ENCODE data around the gene GIMAP2. TPM values are rescaled to one million over a fixed set of nuclear protein-coding genes. Genes with fewer than 3 reads are reported as not detected.
A peak's percentile ranks its signal among the peaks of the same experiment; 100 is the strongest.

The GIMAP2 gene
- polyA plus RNA-seq: 1 to 10 TPM in 1 of 2 donors, under 1 TPM in 1; 0.90 to 2.1 TPM

- Histone ChIP-seq H3K4me3 (ENCODE audit: low read depth in 1 of 2, low read length in 2 of 2) (peak within 1 kb of the TSS; percentile 18 to 52), H3K27me3 (ENCODE audit: control insufficient read depth in 1 of 2, insufficient read depth in 2 of 2, low read length in 2 of 2) (no peaks in the 10 kb centered on the region), H3K36me3 (ENCODE audit: control insufficient read depth in 2 of 2, insufficient read depth in 2 of 2, low read length in 1 of 2) (peaks cover 0 to 3% of the 10 kb centered on the region in 2 donors), H3K9me3 (ENCODE audit: control insufficient read depth in 2 of 2, insufficient read depth in 1 of 2, low read depth in 1 of 2, low read length in 1 of 2) (peaks cover 3% of the 10 kb centered on the region in 2 donors), H3K27ac (ENCODE audit: low read depth in 2 of 2, low read length in 1 of 2) (peak within 1 kb of the TSS; percentile 65 to 71), H3K4me1 (ENCODE audit: control insufficient read depth in 2 of 2, insufficient read depth in 2 of 2, low read length in 1 of 2) (peaks cover 0 to 5% of the 10 kb centered on the region in 2 donors)
- 8 to 14% methylated on average over 6 of the region's 6 CpGs for WGBS, 2 donors
Measured at GRCh38 chr7:150685219-150686029, at the start of gene GIMAP2. TSS of gene GIMAP2 (plus strand) at chr7:150685706. CDS start at chr7:150687060, 1,354 bp downstream.

GRCh38 chr7:150641854-150642253 lies 43.7 kb upstream of the GIMAP2 start:
- Histone ChIP-seq H3K27me3 (ENCODE audit: control insufficient read depth in 1 of 2, insufficient read depth in 2 of 2, low read length in 2 of 2) (no peaks in the 10 kb centered on the region), H3K9me3 (ENCODE audit: control insufficient read depth in 2 of 2, insufficient read depth in 1 of 2, low read depth in 1 of 2, low read length in 1 of 2) (no peaks in the 10 kb centered on the region), H3K4me3 (ENCODE audit: low read depth in 1 of 2, low read length in 2 of 2) (no peak overlapping the region), H3K4me1 (ENCODE audit: control insufficient read depth in 2 of 2, insufficient read depth in 2 of 2, low read length in 1 of 2) (no peaks in the 10 kb centered on the region), H3K27ac (ENCODE audit: low read depth in 2 of 2, low read length in 1 of 2) (no peak overlapping the region), H3K36me3 (ENCODE audit: control insufficient read depth in 2 of 2, insufficient read depth in 2 of 2, low read length in 1 of 2) (no peaks in the 10 kb centered on the region)

GRCh38 chr7:150642926-150643325 lies 42.6 kb upstream of the GIMAP2 start:
- no peaks in the 10 kb centered on the region for H3K9me3 ChIP-seq (ENCODE audit: control insufficient read depth in 2 of 2, insufficient read depth in 1 of 2, low read depth in 1 of 2, low read length in 1 of 2)
- H3K36me3 ChIP-seq (ENCODE audit: control insufficient read depth in 2 of 2, insufficient read depth in 2 of 2, low read length in 1 of 2): no peaks in the 10 kb centered on the region
- 73 to 82% methylated on average over 5 of the region's 5 CpGs for WGBS, 2 donors
- H3K4me3 ChIP-seq (ENCODE audit: low read depth in 1 of 2, low read length in 2 of 2): no peak overlapping the region
- no peaks in the 10 kb centered on the region for H3K27me3 ChIP-seq (ENCODE audit: control insufficient read depth in 1 of 2, insufficient read depth in 2 of 2, low read length in 2 of 2)
- no peak overlapping the region for H3K27ac ChIP-seq (ENCODE audit: low read depth in 2 of 2, low read length in 1 of 2)
- H3K4me1 ChIP-seq (ENCODE audit: control insufficient read depth in 2 of 2, insufficient read depth in 2 of 2, low read length in 1 of 2): no peaks in the 10 kb centered on the region

GRCh38 chr7:150645259-150646020 lies 40.1 kb upstream of the GIMAP2 start:
- Histone ChIP-seq H3K27me3 (ENCODE audit: control insufficient read depth in 1 of 2, insufficient read depth in 2 of 2, low read length in 2 of 2) (no peaks in the 10 kb centered on the region), H3K4me3 (ENCODE audit: low read depth in 1 of 2, low read length in 2 of 2) (no peak overlapping the region), H3K4me1 (ENCODE audit: control insufficient read depth in 2 of 2, insufficient read depth in 2 of 2, low read length in 1 of 2) (no peaks in the 10 kb centered on the region), H3K9me3 (ENCODE audit: control insufficient read depth in 2 of 2, insufficient read depth in 1 of 2, low read depth in 1 of 2, low read length in 1 of 2) (no peaks in the 10 kb centered on the region), H3K36me3 (ENCODE audit: control insufficient read depth in 2 of 2, insufficient read depth in 2 of 2, low read length in 1 of 2) (no peaks in the 10 kb centered on the region), H3K27ac (ENCODE audit: low read depth in 2 of 2, low read length in 1 of 2) (no peak overlapping the region)
- WGBS, 2 donors: 75 to 82% methylated on average over 5 to 6 of the region's 6 CpGs

GRCh38 chr7:150648353-150649079 lies 37.0 kb upstream of the GIMAP2 start:
- Histone ChIP-seq H3K4me3 (ENCODE audit: low read depth in 1 of 2, low read length in 2 of 2) (no peak overlapping the region), H3K9me3 (ENCODE audit: control insufficient read depth in 2 of 2, insufficient read depth in 1 of 2, low read depth in 1 of 2, low read length in 1 of 2) (no peaks in the 10 kb centered on the region), H3K4me1 (ENCODE audit: control insufficient read depth in 2 of 2, insufficient read depth in 2 of 2, low read length in 1 of 2) (no peaks in the 10 kb centered on the region), H3K27ac (ENCODE audit: low read depth in 2 of 2, low read length in 1 of 2) (no peak overlapping the region), H3K36me3 (ENCODE audit: control insufficient read depth in 2 of 2, insufficient read depth in 2 of 2, low read length in 1 of 2) (no peaks in the 10 kb centered on the region), H3K27me3 (ENCODE audit: control insufficient read depth in 1 of 2, insufficient read depth in 2 of 2, low read length in 2 of 2) (no peaks in the 10 kb centered on the region)
- WGBS, 2 donors: 58 to 77% methylated on average over 3 of the region's 3 CpGs

GRCh38 chr7:150649080-150649385 lies 36.5 kb upstream of the GIMAP2 start:
- Histone ChIP-seq H3K27ac (ENCODE audit: low read depth in 2 of 2, low read length in 1 of 2) (no peak overlapping the region), H3K27me3 (ENCODE audit: control insufficient read depth in 1 of 2, insufficient read depth in 2 of 2, low read length in 2 of 2) (no peaks in the 10 kb centered on the region), H3K36me3 (ENCODE audit: control insufficient read depth in 2 of 2, insufficient read depth in 2 of 2, low read length in 1 of 2) (no peaks in the 10 kb centered on the region), H3K9me3 (ENCODE audit: control insufficient read depth in 2 of 2, insufficient read depth in 1 of 2, low read depth in 1 of 2, low read length in 1 of 2) (no peaks in the 10 kb centered on the region), H3K4me1 (ENCODE audit: control insufficient read depth in 2 of 2, insufficient read depth in 2 of 2, low read length in 1 of 2) (no peaks in the 10 kb centered on the region), H3K4me3 (ENCODE audit: low read depth in 1 of 2, low read length in 2 of 2) (no peak overlapping the region)
- WGBS, 2 donors: 39 to 42% methylated on average over 3 of the region's 3 CpGs

- Histone ChIP-seq H3K27me3 (ENCODE audit: control insufficient read depth in 1 of 2, insufficient read depth in 2 of 2, low read length in 2 of 2) (no peaks in the 10 kb centered on the region), H3K36me3 (ENCODE audit: control insufficient read depth in 2 of 2, insufficient read depth in 2 of 2, low read length in 1 of 2) (no peaks in the 10 kb centered on the region), H3K4me1 (ENCODE audit: control insufficient read depth in 2 of 2, insufficient read depth in 2 of 2, low read length in 1 of 2) (no peaks in the 10 kb centered on the region), H3K9me3 (ENCODE audit: control insufficient read depth in 2 of 2, insufficient read depth in 1 of 2, low read depth in 1 of 2, low read length in 1 of 2) (peaks cover 0 to 3% of the 10 kb centered on the region in 2 donors), H3K27ac (ENCODE audit: low read depth in 2 of 2, low read length in 1 of 2) (no peak overlapping the region), H3K4me3 (ENCODE audit: low read depth in 1 of 2, low read length in 2 of 2) (no peak overlapping the region)
- 77 to 84% methylated on average over 2 of the region's 2 CpGs for WGBS, 2 donors
Measured at GRCh38 chr7:150654692-150655091, 30.8 kb upstream of the GIMAP2 start.

- 66 to 77% methylated on average over 5 of the region's 5 CpGs for WGBS, 2 donors
- Histone ChIP-seq H3K36me3 (ENCODE audit: control insufficient read depth in 2 of 2, insufficient read depth in 2 of 2, low read length in 1 of 2) (no peaks in the 10 kb centered on the region), H3K4me1 (ENCODE audit: control insufficient read depth in 2 of 2, insufficient read depth in 2 of 2, low read length in 1 of 2) (no peaks in the 10 kb centered on the region), H3K4me3 (ENCODE audit: low read depth in 1 of 2, low read length in 2 of 2) (no peak overlapping the region), H3K27ac (ENCODE audit: low read depth in 2 of 2, low read length in 1 of 2) (no peak overlapping the region), H3K27me3 (ENCODE audit: control insufficient read depth in 1 of 2, insufficient read depth in 2 of 2, low read length in 2 of 2) (no peaks in the 10 kb centered on the region), H3K9me3 (ENCODE audit: control insufficient read depth in 2 of 2, insufficient read depth in 1 of 2, low read depth in 1 of 2, low read length in 1 of 2) (peaks cover 0 to 3% of the 10 kb centered on the region in 2 donors)
Measured at GRCh38 chr7:150656047-150656446, 29.5 kb upstream of the GIMAP2 start.

GRCh38 chr7:150657526-150657925 lies 28.0 kb upstream of the GIMAP2 start:
- 57 to 76% methylated on average over 3 of the region's 3 CpGs for WGBS, 2 donors

More at GRCh38 chr7:150657526-150657925, 28.0 kb upstream of the GIMAP2 start:
- H3K36me3 ChIP-seq (ENCODE audit: control insufficient read depth in 2 of 2, insufficient read depth in 2 of 2, low read length in 1 of 2): no peaks in the 10 kb centered on the region
- no peak overlapping the region for H3K27ac ChIP-seq (ENCODE audit: low read depth in 2 of 2, low read length in 1 of 2)
- H3K9me3 ChIP-seq (ENCODE audit: control insufficient read depth in 2 of 2, insufficient read depth in 1 of 2, low read depth in 1 of 2, low read length in 1 of 2): peaks cover 0 to 3% of the 10 kb centered on the region in 2 donors
- no peaks in the 10 kb centered on the region for H3K4me1 ChIP-seq (ENCODE audit: control insufficient read depth in 2 of 2, insufficient read depth in 2 of 2, low read length in 1 of 2)
- no peak overlapping the region for H3K4me3 ChIP-seq (ENCODE audit: low read depth in 1 of 2, low read length in 2 of 2)
- H3K27me3 ChIP-seq (ENCODE audit: control insufficient read depth in 1 of 2, insufficient read depth in 2 of 2, low read length in 2 of 2): no peaks in the 10 kb centered on the region
